ENCODE results near the gene DVL2. TPM values are rescaled to one million over a fixed set of nuclear protein-coding genes. Genes with fewer than 3 reads are reported as not detected.

Gene DVL2
- total and polyA plus RNA-seq, 2 of the 13 experiments (the other 11 are each of a cell fraction or from before 2014, with no cell fraction given), result 5.7 to 38.2 TPM

- TF ChIP-seq ZNF546 (CRISPR knock-in tag; conservative IDR thresholded peaks at IDR 0.05) (no peak), RFXAP (CRISPR knock-in tag; IDR thresholded peaks at IDR 0.05; ENCODE audit: borderline replicate concordance) (no peak), ZSCAN12 (CRISPR knock-in tag; IDR thresholded peaks at IDR 0.05) (no peak), ZNF225 (CRISPR knock-in tag; IDR thresholded peaks at IDR 0.05) (no peak), ATF7 (IDR thresholded peaks at IDR 0.05) (no peak), ATF7 (CRISPR knock-in tag; IDR thresholded peaks at IDR 0.05) (no peak), ZNF343 (CRISPR knock-in tag; IDR thresholded peaks at IDR 0.05) (no peak), ARHGAP35 (CRISPR knock-in tag; IDR thresholded peaks at IDR 0.05; ENCODE audit: borderline replicate concordance) (no peak), ZNF816 (CRISPR knock-in tag; IDR thresholded peaks at IDR 0.05; ENCODE audit: borderline replicate concordance) (no peak), ZNF589 (CRISPR knock-in tag; conservative IDR thresholded peaks at IDR 0.05) (no peak), AFF4 (CRISPR knock-in tag; IDR thresholded peaks at IDR 0.05) (no peak), AKAP8 (CRISPR knock-in tag; IDR thresholded peaks at IDR 0.05) (no peak), ZNF407 (CRISPR knock-in tag; IDR thresholded peaks at IDR 0.05; ENCODE audit: not compliant biosample characterization) (no peak), ZNF569 (CRISPR knock-in tag; IDR thresholded peaks at IDR 0.05; ENCODE audit: borderline replicate concordance) (no peak), MEIS1 (CRISPR knock-in tag; IDR thresholded peaks at IDR 0.05; ENCODE audit: borderline replicate concordance) (no peak), TOPORS (CRISPR knock-in tag; IDR thresholded peaks at IDR 0.05) (no peak), ZFP62 (CRISPR knock-in tag; IDR thresholded peaks at IDR 0.05) (0 out of 2 replicates have a peak, but pooled peaks have one; percentile 84), RARA (CRISPR knock-in tag; IDR thresholded peaks at IDR 0.05) (no peak), HOXA3 (CRISPR knock-in tag; IDR thresholded peaks at IDR 0.05) (no peak), GABPB1 (CRISPR knock-in tag; IDR thresholded peaks at IDR 0.05) (0 out of 2 replicates have a peak, but pooled peaks have one; percentile 46)
Observed at GRCh38 chr17:7215136-7215638, 19.1 kb downstream of the DVL2 start (continued).

Data from HepG2 (cell line).